GM12872 (cell line): ENCODE data around the gene MRPS30.

Experiments
- CTCF ChIP-seq: IDR thresholded peaks from 3 replicates; pipeline ENCODE4 v1.5.1; 2011; ENCODE audit warnings: low read depth, mild to moderate bottlenecking, low read length, moderate library complexity; ENCODE audit not compliant: insufficient read depth

The MRPS30 gene

DNA sequence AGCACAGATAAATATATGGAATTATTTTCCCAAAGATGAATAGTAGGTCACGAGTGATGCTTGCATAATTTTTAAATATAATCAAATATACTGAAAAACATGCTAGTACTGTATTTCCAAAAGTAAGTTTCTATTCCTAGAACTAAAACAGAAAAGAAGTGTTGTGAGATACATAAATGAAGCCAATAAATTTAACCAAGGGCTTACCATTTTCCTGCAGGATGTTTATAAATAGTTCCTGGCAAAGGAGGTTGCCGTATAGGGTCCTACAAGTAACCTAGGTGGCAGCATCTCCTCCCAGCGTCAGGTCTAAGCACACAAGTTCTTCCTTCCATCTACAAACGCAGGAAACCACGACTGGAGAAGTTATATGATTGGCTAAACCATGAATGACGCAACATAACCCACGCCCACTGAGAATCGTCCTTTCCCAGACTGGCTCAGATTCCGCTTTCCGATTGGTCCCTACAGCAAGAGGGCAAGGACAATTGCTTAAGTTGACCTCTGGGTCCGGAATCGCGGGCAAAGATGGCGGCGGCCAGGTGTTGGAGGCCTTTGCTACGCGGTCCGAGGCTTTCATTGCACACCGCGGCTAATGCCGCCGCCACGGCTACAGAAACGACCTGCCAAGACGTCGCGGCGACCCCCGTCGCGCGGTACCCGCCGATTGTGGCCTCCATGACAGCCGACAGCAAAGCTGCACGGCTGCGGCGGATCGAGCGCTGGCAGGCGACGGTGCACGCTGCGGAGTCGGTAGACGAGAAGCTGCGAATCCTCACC, at the start of gene MRPS30:
Gene MRPS30 (plus strand): TSS at position 513 of the 780 bp plus-strand sequence. CDS start 16 bp downstream, at position 529.
- peak; percentile 50 for TF ChIP-seq CTCF

DNA sequence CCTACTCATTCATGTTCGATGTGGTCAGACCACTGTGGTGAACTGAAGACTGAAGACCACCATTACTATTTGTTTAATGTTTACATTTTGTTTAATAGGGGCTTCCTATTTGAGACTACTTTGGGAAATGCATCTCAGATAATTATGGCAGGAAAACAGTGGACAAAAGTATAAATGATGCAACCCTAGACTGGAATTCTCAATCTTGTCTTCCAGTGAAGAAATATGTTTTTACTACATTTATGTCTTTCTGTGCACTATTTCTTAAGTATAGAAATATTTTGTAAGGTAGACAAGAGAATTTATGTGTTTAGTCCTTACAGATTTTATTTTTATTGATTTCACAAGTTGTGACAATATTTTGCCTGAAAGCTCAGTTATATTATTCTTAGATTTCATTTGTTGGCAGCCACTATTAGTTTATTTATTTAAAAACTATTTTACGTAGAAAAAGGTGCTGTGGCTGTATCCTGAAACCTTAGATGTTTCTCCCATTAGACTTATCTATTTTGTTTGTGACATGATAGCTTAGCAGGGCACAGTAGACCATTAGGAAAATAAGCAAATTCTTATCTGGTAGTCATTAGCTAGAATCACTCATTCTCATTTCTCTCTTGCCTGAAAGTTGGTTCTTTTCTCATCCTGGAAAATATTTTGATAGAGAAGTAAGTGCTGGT, 39.4 kb upstream of the MRPS30 start:
- no peak for TF ChIP-seq CTCF

DNA sequence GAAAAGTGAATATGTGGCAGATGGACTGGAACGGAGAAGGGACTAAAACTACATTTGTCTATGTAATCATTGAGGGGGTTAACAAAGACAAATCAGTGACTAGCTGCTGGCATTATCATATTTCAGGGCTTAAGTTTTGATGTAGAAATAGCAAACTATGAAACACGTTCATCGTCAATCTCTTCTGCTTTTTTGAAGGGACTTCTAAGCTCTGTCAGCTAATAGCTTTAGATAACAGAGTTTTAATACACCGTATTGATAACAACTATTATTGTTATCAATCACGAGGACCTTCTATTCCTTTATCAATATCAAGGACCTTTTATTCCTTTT, 38.9 kb upstream of the MRPS30 start:
- TF ChIP-seq CTCF = no peak

DNA sequence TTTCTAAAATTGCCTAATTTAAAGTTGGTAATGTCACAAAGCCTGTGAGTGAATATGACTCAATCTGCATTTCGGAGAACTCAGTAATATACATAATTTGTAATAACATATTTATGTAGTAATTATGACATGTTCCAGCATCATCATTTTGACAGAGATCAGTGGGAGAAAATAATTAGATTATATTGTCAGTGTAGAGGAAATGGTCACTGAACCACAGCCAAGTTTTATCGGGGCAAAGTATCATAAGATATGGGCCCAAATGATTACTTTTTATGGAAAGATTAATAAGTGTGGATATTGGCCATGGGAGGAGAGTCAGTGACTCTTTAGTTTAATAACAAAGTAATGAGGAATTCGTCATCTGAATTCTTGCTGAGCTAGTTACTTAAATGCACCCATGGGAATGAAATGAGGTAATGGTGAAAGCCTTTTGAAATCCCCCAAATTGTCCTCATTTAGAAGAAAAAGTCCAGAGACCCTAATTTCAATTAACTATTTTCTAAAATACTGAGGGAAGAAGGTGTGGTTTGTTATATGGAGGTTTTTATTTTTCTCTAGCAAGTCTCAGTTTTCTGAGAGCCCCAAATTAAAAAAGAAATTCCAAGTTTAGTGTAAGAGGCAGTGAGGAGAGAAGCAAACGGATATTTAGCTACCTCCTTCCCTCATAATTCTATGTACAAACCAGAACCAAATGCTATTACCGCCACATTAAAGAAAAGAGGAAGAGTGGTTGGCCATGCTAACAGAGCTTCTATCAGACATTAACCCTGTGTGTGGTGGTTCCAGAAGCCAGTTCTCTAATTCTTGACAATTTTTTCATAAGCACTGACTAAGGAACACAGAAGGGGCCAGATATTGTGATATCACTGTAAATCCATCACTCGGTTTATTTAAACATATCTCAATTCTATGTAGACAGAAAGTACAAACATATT, 37.7 kb upstream of the MRPS30 start:
- no peak for TF ChIP-seq CTCF

DNA sequence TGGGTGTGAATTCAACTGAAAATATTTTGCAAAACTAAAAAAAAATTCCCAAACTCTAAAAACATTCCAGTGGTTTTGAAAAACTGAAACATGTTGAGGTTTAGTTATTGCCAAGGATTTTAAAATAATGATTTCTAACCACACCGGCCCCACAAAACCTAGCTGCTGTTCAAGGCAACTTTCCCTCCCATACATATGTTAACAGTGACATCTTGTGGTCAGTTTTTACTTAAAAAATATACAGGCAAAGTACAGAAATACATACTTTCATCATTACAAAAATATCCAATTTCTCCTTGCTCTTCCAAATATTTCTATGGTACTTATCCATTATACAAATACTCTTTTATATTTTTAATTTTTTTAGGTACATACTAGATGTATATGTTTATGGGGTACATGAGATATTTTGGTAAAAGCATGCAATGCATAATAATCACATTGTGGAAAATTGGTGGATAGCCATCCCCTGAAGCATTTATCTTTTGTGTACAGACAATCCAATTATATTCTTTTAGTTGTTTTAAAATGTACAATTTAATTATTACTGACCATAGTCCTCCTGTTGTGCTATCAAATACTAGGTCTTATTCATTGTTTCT, 34.4 kb upstream of the MRPS30 start:
- peak; percentile 35; the same call in 2 of the 3 replicates for TF ChIP-seq CTCF

DNA sequence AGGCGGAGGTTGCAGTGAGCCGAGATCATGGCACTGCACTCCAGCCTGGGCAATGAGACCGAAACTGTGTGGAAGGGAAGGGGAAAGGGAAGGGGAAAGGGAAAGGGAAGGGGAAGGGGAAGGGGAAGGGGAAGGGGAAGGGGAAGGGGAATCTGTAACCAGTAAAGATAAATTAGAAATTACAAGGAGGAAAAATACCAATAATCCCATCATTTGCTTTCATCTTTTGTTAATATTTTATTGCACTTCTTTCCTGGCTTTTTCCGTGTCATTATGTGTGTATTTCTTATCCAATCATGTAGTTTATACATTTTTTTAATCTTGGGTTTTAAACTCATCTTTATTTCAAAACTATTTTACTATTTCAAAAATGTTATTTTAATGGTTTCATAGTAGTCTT, 29.6 kb upstream of the MRPS30 start:
- TF ChIP-seq CTCF = no peak

DNA sequence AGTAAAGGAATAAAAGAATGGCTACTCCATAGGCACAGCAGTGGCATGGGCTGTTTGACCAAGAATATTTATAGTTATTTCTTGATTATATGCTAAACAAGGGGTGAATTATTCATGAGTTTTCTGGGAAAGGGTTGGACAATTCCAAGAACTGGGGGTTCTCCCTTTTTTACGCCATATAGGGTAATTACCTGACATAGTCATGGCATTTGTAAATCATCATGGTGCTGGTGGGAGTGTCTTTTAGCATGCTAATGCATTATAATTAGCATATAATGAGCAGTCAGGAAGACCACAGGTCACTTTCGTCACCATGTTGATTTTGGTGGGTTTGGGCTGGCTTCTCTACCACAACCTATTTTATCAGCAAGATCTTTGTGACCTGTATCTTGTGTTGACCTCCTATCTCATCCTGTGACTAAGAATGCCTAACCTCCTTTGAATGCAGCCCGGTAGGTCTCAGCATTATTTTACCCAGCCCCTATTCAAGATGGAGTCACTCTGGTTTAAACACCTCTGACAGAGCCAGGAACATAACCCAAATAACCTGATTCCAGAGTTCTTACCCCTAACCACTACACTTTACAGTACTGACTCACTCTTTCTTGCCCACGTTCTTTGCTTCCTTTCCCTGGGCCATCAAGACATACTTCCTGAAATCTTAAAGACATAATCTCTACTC, 25.0 kb upstream of the MRPS30 start:
- no peak for TF ChIP-seq CTCF
